DLD1 (cell line): ENCODE data around the gene SLC22A12.

Experiments used
- in situ Hi-C: cut with HindIII; loops from 2 replicates; pipeline ENCODE4 v1.10.0; 2017; ENCODE audit warnings: low sequenced_read_pairs

Gene SLC22A12

DNA sequence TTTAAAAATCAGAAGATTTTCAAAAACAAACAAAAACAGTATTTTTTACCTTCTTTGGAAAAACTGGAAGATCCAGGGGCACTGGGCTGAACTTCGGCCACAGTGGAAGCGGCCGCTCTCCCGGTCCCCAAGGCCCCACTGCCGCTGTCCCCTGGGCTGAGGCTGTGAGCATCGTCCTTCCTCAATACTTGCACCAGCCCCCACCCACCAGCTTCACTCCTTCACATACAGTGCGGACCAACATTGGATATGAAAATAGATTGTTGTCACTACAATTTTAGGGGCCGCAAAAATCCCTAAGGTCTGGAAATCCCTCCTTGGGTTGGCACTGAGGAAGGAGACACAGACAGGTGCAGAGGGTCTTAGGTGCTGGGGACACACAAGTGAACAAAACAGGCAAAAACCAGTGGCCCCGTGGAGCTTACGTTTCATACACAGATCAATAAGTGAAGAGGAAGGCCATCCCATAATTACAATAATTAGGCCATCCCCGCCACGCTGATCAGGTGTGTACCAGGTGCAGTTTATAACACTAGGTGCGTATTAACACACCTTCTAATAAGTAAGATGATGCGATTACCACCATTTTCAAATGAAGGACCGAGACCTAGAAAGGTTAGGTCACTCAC lies 28.2 kb upstream of the SLC22A12 start:
- in situ Hi-C loops = no loop called here

DNA sequence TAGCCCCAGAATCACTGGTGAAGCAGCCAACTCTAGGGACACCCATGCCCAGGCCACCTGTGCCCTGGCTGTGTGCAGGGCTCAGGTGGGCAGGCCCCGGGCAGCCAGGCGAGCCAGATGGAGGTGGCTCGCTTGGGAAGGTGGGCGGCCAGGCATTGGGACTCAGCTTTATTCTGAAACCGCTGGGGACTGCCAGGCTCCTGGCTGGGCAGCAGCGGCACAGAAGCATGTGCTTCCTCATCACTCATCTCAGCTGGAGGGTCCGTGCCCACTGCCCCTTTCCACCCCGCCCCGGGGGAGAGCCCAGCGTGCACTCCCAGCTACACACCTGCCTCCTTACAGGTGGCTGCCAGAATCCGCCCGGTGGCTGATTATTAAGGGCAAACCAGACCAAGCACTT lies 27.1 kb upstream of the SLC22A12 start:
- in situ Hi-C loops = no loop called here

DNA sequence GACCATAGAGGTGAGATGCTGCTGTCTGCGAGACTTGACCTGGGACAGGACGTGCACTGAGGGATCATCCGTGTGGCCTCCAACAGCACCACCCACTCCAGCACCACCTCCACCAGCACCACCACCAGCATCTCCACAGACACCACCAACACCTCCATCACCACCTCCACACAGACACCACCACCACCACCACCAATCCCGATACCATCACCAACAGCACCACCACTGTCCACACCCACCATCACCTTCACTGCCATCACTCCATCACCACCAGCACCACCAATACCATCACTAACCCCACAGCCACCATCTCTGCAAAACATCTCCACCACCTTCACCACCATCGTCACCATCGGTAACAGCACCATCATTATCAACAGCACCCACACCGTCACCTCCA lies 26.6 kb upstream of the SLC22A12 start:
- in situ Hi-C loops = no loop called here

DNA sequence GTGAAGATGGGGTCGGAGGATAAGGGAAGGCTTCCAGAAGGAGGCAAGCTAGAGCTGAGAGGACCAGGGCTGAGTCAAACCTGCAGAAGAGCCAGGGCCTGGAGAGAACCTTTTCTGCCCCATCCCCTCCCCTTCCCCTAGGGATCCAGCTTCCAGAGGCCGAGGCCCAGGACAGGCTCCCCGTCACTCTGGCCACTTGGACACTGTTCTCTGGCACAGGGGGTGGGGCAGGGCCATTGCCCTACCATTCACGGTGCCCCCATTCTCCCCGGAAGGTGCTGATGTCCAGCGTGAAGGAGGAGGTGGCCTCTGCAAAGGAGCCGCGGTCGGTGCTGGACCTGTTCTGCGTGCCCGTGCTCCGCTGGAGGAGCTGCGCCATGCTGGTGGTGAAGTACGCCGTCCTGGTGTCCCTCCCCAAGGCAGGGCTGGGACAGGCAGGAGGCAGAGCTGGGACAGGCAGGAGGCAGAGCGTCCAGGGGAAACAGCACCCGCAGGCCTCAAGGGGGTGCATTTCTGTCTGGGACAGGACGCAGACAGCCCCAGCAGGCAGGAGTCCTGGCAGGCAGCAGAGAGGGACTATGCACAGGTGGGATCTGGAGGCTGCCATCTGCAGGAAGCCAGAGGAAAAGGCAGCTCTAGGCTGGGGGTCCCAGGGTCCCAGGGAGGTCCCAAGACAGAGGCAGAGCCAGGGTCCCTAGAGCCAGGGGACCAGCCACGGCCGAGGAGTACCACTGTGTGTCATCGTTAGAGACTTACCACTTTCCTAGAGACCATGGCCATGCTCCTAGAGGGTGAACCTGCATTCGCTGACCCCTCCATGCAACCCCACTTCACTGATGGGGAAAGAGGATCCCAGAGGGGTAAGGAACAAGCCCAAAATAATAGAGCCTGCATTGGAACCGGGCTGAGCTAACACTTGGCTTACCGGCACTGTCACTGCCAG lies 25.8 kb upstream of the SLC22A12 start:
- in situ Hi-C loops = no loop called here

DNA sequence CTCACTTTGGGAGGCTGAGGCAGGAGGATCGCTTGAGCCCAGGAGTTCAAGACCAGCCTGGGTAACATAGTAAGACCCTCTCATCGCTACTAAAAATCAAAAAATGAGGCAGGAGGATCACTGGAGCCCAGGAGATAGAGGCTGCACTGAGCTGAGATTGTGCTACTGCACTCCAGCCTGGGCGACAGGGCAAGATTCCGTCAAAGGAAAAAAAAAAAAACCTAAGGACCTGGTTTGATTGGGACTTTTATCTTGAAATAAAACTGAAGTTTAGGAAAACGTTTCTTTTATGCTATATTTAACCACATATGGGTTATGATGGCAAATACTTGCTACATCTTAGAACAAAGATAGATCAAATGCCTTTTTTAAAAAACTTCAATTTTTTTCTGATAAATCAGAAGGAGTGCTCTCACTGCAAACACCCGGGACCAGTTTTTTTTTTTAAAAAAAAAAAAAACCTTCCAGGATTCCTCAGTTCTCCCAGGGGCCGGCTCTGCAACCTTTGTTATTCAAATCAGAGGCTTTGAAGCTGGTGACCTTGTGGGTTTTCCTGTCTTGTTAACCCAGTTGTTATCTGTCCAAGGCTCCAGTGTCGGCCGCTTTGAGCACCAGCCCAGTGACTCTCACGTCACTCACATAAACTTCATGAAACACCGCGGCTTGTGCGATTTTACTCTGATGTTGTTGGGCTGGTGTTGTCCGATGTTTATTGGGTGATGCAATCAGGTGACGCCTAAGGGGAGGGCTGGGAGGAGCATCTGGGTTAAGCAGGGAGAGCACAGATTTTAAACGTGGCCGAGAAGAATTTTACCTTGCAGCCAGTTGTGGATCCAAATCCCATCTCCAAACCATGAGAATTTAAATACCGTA lies 24.7 kb upstream of the SLC22A12 start:
- in situ Hi-C loops = no loop called here

DNA sequence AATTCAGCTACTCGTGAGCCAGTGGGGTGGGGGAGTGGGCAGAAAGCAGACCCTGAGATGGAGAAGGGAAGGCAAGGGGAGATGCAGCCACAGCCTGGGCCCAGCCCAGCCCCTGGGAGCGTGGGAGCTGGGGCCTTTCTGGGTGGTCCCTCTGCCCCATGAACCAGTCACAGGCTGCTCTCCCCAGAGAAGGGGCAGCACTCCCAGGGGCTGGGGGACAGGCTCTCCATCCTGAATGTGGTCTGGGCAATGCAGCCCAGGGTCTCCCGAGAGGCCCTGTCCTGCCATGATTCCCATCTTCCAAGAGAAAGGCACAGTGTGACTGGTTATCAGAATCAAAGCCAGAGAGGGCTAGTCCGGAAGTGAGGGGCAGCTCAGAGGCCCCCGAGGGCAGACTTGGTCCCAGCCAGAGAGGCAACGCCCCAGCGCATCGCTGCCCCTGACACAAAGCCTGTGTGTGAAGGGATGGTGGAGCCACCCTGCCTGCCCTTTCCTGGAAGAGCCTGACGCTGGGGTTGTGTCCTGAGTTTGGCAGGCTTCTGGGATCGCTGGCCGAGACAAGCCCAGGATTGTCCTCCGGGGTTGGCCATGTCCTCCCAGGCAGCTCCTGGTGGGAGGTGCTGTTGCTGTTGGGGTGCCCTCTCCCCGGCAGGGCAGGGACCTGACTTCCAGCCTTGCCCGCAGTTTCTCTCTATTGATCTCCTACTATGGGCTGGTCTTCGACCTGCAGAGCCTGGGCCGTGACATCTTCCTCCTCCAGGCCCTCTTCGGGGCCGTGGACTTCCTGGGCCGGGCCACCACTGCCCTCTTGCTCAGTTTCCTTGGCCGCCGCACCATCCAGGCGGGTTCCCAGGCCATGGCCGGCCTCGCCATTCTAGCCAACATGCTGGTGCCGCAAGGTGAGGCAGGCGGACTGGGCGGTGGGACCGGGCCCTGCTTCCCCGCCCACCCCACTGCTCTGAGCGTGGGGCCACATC lies 23.8 kb upstream of the SLC22A12 start:
- in situ Hi-C loops = no loop called here

DNA sequence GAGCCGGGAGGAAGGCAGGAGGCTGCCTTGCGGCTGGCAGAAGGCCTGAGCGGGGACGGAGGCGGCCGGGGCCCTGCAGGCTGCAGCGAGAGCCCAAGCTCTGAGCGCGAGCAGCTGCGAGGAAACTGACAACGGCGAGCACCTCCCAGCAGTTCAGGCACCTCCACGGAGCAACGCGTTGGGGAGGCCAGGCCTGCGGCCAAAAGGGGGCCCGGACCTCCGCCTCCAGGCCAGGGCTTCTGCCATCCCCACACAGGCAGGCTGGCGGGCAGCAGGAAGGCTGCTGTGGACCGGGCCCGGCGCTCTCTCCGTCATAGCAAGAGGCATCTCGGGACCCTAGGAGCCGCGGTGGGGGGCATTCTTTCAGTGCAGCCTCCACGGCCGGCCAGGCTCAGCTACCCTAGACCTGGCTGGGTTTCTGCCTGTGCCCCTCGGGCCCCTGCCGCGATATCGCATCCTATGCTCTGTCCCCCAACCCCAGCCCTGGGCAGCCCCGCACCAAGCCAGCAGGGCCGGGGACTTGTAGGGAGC lies 22.9 kb upstream of the SLC22A12 start:
- in situ Hi-C loops = no loop called here

DNA sequence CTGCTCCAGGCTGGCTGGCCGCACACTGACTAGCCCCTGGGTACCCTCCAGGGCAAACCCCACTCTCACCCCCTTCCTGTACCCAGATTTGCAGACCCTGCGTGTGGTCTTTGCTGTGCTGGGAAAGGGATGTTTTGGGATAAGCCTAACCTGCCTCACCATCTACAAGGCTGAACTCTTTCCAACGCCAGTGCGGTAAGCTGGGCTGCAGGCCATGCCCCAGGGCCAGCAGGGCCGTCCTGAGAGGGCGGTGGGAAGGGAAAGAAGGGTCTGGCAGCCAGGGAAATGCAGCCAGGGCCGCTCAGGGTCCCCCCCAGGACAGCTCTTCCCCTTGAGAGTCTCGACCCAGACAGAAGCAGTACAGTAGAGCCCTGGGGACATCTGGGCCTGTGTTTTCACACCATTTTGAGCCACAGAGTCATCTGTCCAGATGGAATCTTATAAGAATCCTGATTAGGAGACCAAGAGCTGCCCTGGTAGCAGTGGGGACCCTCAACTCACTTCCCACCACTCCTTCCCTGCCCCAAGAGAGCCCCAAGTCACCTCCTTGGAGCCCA lies 22.4 kb upstream of the SLC22A12 start:
- in situ Hi-C loops = no loop called here

DNA sequence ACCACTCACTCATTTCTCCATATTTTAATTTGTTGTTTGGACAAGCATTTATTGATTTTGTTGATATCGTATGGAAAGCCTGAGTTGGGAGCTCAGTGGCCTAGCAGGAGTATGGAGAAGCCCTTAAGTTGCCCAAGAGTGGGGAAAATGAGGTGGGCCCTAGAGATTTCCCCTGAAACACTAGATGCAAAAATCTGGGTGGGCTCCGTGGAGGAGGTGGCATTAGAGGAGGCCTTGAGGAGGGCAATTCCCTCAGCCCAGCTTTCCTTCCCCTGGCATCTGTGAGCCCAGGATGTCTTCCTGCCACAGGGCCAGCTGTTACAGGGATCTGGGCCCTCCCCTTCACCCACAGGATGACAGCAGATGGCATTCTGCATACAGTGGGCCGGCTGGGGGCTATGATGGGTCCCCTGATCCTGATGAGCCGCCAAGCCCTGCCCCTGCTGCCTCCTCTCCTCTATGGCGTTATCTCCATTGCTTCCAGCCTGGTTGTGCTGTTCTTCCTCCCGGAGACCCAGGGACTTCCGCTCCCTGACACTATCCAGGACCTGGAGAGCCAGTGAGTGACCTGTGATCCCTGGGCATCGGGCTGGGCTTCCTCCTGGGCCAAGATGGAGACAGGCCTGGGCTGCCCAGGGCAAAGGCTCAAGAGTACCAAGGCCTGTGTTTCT lies 21.6 kb upstream of the SLC22A12 start:
- in situ Hi-C loops = no loop called here

DNA sequence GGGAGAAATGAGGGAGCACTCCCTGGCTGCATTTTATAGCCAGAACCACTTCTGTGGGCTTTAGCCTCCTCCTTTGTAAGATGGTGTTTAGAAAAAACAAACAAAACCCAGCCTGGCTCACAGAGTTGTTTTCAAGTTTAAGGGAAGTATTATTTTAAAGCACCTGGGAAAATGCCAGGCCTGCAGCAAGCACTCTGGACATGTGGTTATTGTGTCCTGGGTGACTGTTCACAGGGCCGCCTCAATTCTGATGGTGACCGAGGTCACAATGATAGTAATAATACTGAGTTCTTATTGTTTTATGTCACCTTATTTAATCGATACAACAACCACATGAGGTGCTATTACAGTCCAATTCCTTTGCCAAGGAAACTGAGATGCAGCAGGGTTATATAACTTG lies 20.7 kb upstream of the SLC22A12 start:
- in situ Hi-C loops = no loop called here

DNA sequence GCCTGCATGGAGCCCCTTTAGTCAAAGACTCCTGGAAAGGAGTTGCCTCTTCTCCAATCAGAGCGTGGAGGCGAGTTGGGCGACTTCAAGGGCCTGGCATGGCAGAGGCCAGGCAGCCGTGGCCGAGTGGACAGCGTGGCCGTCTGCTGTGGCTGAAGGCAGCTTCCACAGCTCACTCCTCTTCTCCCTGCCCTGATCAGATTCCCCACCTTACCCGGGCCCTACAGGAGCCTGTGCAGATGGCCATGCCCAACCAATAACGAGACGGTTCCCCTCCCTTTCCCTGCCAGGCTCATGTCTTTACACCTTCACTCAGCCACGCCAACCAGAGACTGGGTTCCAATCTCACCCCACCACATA lies 20.0 kb upstream of the SLC22A12 start:
- in situ Hi-C loops = no loop called here

DNA sequence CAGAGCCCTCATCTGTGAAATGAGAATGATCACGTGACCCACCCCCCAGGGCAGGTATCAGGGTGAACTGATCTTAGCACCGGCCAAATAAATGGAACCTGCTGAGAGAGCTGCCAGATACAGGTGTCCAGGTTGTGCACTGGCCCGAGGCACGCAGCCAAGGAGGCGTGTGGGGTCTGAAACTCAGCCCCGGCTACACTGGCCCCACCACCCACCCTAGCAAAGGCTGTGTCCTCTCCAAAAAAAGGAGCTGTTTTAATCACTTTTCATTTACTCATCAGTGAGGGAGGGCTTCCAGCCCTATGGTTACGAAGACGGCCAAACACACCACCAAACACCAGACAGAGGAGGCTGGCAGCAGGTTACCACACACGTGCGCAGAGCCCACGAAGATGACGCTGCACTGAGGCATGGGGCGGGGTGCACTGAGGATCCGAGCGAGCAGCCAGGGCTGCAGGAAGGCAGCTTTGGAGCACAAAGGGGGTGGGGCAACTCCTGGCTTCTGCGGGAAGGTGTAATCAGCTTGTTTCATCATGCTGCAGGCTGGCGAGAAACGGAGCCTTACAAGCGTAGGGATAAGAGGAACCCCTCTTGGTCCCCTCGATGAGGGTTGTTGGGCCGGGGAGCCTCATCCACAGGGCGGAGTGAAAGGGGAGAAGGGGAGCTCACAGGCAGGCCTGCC lies 19.5 kb upstream of the SLC22A12 start:
- in situ Hi-C loops = no loop called here

DNA sequence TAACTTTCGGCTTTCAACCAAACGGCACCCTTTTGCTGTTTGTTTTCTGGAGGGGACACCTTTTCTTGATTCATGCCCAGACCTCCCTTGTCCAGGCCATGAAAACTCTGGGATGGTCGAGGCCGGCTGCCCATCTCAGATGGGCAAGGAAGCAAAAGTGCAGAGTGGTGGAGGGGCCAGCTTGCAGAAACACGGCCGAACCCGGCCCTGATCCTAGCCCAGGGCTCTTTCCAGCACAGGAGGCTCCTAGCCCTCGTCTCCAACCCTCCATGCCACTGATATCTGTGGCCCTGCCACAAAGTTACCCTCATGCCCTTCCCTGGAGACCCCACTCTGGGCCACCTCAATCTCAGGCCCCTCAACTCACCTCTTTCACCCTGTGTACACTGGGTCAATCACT lies 18.9 kb upstream of the SLC22A12 start:
- in situ Hi-C loops = no loop called here

DNA sequence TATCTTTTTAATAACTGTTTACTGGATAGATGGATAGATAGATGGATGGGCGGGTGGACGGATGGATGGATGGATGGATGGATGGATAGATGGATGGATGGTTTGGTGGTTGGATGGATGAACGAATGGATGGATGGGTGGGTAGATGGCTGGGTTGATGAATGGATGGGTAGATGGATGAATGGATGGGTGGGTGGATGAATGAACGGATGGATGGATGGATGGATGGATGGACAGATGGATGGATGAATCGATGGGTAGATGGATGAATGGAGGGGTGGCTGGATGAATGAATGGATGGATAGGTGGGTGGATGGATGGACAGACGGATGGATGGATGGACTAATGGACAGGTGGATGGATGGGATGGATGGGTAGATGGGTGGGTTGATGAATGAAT lies 13.8 kb upstream of the SLC22A12 start:
- in situ Hi-C loops = no loop called here

DNA sequence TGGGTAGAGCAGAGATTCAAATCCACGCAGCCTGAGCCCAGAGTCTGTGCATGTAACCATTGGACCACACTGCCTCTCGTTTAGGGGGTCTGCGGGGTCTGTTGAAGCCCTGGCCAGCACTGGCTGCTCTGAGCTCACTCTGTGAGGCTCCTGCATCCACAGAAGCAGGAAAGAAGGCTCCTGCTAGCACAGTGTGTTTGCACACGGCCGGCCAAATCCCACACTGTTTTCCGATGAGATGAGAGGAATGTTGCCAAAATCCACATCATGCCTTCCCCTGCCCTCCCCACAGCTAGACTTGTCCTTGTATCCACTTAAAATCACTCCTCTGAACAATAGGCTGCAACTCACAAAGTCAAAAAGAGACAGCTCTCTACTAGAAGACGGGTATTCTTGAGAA lies 10.6 kb upstream of the SLC22A12 start:
- in situ Hi-C loops = no loop called here

DNA sequence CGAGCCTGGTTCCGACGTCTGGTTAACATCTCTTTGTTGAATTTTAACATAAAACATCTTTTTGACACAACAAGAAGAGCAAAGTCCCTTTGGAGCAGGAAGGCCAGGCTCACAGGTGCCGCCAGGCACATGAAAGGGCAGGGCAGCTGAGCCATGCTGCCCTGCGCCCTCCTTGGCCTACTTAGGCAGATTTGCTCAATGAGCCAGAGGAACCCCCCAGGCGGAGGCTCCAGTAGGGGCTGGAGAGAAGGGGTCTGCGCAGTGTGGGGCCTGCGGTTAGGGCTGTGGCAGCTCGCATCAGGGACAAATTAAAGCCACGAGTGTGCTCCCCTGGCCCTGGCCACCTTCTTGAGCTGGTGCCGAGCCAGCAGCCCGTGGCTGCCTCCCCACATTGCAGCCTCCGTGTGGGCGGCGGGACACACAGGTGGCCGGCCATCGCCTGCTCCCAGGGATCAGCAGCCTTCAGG lies 9.9 kb upstream of the SLC22A12 start:
- in situ Hi-C loops = no loop called here

DNA sequence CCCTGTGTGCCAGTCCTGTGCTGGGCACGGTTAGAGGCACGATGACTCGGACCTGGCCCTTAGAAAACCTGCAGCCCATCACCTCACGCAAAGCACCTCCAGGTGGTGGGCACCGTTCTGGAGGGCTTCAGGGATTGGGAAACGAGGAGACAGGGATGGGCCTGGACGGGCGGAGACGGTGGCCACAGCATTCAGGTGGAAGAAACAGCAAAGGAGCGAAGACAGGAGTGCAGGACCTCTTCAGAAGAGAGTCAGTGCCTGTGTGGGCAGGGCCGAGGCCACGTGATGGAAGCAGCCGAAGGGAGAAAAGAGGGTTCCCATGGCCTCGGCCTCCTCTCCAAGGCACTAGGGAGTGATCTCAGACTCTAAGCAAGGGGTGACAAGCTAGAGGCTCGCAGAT lies 8.1 kb upstream of the SLC22A12 start:
- in situ Hi-C loops = no loop called here
